GM18867 (cell line): Measurements from ENCODE around the gene DOCK1.

Experiments used
- ATAC-seq: cut with Tn5 transposase; IDR thresholded peaks from one replicate; pipeline ENCODE4 v1.9.1; 2021; ENCODE audit warnings: mild to moderate bottlenecking, moderate library complexity; ENCODE audit not compliant: unreplicated experiment

DOCK1 gene

DNA sequence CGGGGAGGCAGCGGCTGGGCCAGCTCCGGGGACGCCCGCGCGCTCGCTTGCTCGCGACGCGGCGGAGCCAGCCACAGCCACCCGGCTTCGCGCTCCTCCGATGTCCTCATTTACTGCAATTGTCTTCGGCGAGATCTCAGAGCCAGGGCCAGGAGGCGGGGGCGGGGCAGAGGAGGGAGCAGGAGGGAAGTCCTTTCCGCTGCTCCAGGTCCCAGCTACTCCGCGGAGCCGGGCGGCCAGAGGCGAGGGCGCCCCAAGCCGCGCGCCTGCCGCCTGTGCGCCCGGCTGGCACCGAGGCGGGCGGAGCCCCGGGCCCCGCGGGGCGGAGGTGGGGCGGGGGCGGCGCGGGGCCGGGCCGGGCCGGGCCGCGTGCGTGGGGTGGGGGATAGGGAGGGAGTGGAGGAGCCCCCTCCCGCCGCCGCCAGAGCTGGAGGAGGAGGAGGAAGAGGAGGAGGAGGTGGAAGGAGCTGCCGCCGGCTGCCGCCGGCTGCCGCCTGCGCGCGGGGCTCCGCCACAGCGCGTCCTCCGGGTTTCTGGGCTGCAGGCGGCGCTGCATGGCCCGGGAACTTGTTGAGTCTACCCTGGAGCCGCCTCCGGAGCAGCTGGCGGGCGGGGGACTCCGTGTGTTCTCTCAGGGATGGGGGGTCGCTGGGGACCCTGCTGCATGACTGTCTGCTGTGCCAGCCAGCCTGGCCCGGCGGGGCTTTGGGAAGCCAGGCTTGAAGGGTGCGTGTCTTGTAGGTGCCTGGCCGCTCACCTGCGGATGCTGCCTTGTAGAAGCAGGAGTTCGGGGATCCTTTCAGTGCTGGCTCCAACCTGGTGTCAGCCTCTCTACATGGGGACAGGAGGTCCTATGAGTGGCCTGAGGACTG, 291.3 kb downstream of the DOCK1 start, which contains the start of gene INSYN2A:
Gene INSYN2A (minus strand): TSS at position 310 of the 872 bp plus-strand sequence. CDS start 20,196 bp downstream, outside the sequence.
- ATAC-seq: no peak

GRCh38 chr10:127197154-127197432, 291.9 kb downstream of the DOCK1 start:
- ATAC-seq: no peak

DNA sequence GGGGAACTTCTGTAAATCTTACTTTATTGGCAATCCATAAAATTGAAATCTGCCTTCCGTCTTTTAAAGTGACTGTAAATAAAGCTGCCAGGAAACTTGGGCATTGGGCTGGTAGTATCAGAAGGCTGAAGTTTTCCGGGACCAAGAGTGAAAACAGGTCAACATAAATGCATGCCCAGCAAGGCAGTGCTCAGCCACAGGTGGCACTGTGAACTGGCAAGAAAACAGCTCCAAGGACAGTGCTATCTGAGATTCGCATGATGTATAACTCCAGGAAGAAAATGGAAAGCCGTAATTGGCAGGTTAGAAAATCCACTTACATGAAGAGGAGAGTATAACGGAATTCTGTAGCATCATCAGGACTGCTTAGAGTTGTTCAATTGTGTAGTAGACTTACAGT, 293.1 kb downstream of the DOCK1 start:
- no peak for ATAC-seq

GRCh38 chr10:127198721-127199120, 293.5 kb downstream of the DOCK1 start:
- ATAC-seq: no peak

GRCh38 chr10:127200646-127201045, 295.4 kb downstream of the DOCK1 start:
- no peak for ATAC-seq

DNA sequence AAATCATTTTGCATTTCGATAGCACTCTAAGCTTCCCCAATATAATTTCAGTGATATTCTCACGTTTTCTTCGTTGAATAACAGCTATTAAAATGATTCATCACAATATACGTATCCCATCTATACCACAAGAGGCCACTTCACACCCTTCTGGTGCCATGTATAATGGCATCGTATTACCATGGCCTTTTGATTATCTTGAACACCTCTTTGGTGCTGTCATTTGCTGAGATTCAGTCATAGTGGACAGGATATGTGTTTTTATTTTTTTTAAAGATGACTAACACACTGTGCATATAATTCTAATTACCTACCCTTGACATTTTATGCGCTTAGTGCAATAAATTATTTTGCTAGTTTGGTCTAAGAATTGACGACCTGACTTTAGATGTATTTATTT, 297.8 kb downstream of the DOCK1 start:
- no peak for ATAC-seq

- ATAC-seq: no peak
These were observed 301.9 kb downstream of the DOCK1 start for GRCh38 chr10:127207081-127207480.

- ATAC-seq: no peak
These were observed 305.8 kb downstream of the DOCK1 start for GRCh38 chr10:127210936-127211466.

GRCh38 chr10:127215866-127216265, 310.6 kb downstream of the DOCK1 start:
- ATAC-seq: no peak

DNA sequence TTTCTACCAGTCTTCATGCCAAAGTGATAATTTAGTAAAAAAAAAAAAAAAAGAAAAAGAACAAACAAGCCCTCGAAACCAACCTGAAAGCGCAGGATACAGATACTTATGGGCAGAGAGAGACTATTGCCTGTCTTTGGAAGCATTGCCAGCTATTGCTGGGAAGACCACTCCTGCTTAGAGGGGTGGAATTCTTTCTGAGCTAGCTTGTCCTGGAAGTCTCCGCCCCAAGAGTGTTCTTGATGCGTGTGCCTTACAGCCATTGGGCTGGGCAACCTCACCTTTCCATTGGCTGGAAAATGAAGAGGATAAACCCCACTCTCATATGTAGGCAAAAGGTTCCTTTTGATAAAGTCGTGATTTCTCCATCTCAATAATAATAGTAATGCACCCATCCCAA, 311.0 kb downstream of the DOCK1 start:
- no peak for ATAC-seq

- ATAC-seq: no peak
These were observed 311.6 kb downstream of the DOCK1 start for GRCh38 chr10:127216786-127217185.

DNA sequence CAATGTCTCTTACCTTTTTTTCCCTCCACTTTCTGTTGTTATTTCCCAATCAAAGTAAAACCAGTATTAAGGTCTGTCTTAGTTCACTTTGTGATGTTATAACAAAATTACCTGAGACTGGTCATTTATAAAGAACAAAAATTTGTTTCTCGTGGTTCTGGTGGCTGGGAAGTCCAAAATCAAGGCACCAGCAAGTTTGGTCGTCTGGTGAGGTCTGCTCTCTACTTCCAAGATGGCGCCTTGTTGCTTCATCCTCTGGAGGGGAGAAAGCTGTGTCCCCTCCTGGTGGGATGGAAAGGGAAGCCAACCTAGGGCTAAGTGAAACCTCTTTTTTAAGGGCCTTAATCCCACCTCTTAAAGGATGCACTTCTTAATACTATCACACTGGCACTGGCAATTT, 313.4 kb downstream of the DOCK1 start:
- no peak for ATAC-seq

- ATAC-seq: no peak
These were observed 316.1 kb downstream of the DOCK1 start for GRCh38 chr10:127221281-127221680.

GRCh38 chr10:127227027-127227426, 321.8 kb downstream of the DOCK1 start:
- ATAC-seq: no peak

DNA sequence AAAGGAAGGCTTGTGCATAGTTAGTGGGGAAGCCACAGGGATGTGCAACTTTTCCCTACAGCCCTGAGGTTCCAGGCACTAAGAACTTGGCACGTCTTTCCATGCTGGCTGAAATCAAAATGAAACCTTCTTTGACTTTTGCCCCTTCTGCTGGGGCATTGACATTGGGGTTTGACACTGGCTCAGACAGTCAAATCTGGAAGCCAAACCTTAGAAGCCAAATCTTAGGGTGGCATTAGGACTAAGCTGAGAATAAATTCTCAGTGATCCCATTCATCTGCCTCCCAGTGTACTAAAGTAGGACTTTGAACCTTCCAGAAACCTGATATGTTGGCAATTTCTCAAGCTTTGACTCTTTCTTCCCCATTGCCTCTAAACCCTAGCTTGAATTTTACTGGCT, 322.4 kb downstream of the DOCK1 start:
- ATAC-seq: no peak

- ATAC-seq: no peak
These were observed 323.1 kb downstream of the DOCK1 start for GRCh38 chr10:127228195-127228787.

DNA sequence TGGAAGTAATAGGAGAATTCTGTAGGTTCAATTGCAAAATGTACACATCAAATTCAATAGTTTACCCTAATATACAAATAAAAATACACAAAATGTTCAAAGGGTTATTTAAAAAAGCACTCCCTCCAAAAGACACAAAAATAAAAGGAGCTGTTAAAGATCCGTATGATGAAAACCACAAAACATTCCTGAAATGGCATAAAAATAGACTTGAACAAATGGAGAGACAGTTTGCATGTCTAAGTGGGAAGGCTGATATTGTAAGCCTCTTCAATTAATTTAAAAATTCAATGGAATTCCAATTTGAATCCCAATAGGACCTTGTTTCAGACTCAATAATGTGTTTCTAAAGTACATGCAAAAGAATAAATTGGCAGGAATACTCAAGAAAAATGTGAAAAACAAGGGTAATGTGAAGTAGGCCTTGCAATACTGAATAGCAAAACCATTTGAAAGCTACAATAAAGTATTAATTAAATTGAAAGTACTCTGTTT, 329.1 kb downstream of the DOCK1 start:
- ATAC-seq: no peak

DNA sequence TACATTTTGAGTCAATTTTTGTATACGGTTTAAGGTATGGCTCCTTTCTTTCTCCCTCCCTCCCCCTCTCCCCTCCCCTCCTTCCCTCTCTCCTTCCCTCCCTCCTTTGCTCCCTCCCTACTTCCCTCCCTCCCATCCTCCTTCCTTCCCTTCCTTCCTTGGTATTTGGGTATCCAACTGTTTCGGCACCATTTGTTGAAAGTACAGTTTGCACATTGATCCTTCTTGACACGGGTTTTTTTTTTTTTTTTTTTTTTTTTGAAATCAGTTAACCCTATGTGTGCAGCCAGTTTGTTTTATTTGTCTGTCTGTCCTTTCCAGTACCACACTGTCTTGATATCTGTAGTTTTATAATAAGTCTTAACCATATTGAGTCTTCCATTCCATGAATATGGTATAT, 331.0 kb downstream of the DOCK1 start:
- ATAC-seq: no peak

- no peak for ATAC-seq
These were observed 337.7 kb downstream of the DOCK1 start for GRCh38 chr10:127242914-127243313.

DNA sequence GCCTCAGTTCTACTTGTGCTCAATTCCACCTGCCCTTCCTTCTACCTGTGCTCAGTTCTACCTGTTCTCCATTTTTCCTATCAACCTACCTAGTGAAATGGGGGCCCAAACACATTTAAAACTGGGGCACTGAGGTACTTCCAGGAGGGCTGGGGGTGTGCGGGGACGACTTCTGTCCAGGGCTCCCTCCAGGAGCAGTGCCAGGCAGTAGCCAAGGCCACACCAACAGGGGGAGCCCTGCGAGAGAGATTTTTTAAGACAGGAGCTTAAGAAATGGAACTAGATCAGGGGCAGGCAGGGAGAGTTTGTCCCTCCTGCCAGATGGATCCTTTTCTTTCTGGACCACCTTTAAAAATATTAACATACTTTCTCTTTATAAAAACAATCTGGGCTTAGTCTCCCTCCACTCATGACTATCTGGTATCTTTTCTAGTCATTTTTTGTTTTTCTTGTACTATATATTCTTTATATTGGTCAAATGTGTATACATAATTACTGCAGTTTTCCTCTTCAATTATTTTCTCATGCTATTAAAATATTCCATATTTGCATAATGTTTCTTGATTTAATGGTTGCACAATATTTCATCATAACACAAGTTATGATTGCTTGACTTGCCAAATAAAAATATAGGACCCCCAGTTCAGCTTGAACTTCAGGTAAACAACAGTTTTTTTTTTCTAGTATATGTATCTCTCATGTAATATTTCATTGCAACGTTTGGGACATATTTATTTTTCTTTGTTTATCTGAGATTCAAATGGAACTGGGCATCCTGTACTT, 338.5 kb downstream of the DOCK1 start:
- no peak for ATAC-seq

DNA sequence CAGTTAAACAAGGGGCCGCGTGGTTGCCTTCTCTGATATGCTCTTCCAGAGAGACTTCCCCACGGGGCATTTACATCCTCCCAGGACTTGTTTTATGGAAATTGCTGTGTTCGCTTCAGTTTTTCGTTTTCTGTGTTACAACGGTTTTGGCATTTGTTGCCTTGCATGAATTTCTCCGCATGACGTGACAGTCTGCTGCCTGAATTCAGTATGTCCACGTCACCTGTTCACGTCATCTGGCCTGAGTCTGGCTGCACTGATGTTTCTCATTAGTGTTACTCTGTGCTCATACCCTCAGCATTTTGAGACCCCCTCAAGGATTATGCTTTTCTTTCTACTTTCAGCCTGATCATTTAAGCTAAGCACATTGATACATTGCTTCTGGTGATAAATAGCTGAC, 340.2 kb downstream of the DOCK1 start:
- no peak for ATAC-seq
